Measurements from ENCODE around the gene MSRB3.
A peak's percentile ranks its signal among the peaks of the same experiment; 100 is the strongest.

GRCh38 chr12:65335021-65335714 is 56.7 kb downstream of the MSRB3 start:
- TF ChIP-seq POLR2AphosphoS5 (IDR thresholded peaks at IDR 0.05; ENCODE audit: low read depth, low read length) (no peak), SIN3A (IDR thresholded peaks at IDR 0.05; ENCODE audit: borderline replicate concordance, insufficient read depth, low read length) (peak; percentile 51; the same call in 1 of the 2 replicates)
